H4 (cell line): ENCODE measurements around the gene PAQR4. TPM values are rescaled to one million over a fixed set of nuclear protein-coding genes. Genes with fewer than 3 reads are reported as not detected.
A peak's percentile ranks its signal among the peaks of the same experiment; 100 is the strongest.
"Not testable (repeated sequence)": the region's sequence is repeated elsewhere in the genome, so short reads cannot be mapped to it uniquely, and the experiment has no call there.

Experiments used
- DNase-seq: peaks from one replicate; pipeline ENCODE4 v3.0.0-alpha.2; 2015; ENCODE audit warnings: low spot score
- total RNA-seq: library from RNA; depleted of rRNA; stranded (reverse); fragments of >200 nt; shearing (Covaris generic); gene quantifications from 2 replicates; pipeline ENCODE4 v1.2.3, GENCODE V29; 2014

PAQR4 gene
- total RNA-seq, 1 experiment from 2014 or later = 14.4 TPM

GRCh38 chr16:2943716-2944115 lies 25.4 kb upstream of the PAQR4 start:
- DNase-seq = not testable (repeated sequence)

- no peak for DNase-seq
These were observed 22.5 kb upstream of the PAQR4 start for GRCh38 chr16:2946649-2947048.

- DNase-seq = no peak
These were observed 20.1 kb upstream of the PAQR4 start for GRCh38 chr16:2948807-2949704.

- DNase-seq = no peak
These were observed 19.3 kb upstream of the PAQR4 start for GRCh38 chr16:2949705-2950352.

- DNase-seq = no peak
These were observed 18.8 kb upstream of the PAQR4 start for GRCh38 chr16:2950353-2950724.

- no peak for DNase-seq
These were observed 18.4 kb upstream of the PAQR4 start for GRCh38 chr16:2950773-2951172.

GRCh38 chr16:2952679-2953078 lies 16.5 kb upstream of the PAQR4 start:
- no peak for DNase-seq

GRCh38 chr16:2953706-2954627 lies 15.2 kb upstream of the PAQR4 start:
- DNase-seq = no peak

- no peak for DNase-seq
These were observed 14.3 kb upstream of the PAQR4 start for GRCh38 chr16:2954656-2955381.

- no peak for DNase-seq
These were observed 13.7 kb upstream of the PAQR4 start for GRCh38 chr16:2955438-2955778.

GRCh38 chr16:2955779-2956578 lies 13.2 kb upstream of the PAQR4 start:
- no peak for DNase-seq

- no peak for DNase-seq
These were observed 12.6 kb upstream of the PAQR4 start for GRCh38 chr16:2956579-2956956.

GRCh38 chr16:2959206-2959605 lies 9.9 kb upstream of the PAQR4 start:
- DNase-seq = no peak

- DNase-seq = no peak
These were observed 8.8 kb upstream of the PAQR4 start for GRCh38 chr16:2960183-2961010.

- DNase-seq = no peak
These were observed 6.6 kb upstream of the PAQR4 start for GRCh38 chr16:2962334-2963073.

- DNase-seq = no peak
These were observed 6.0 kb upstream of the PAQR4 start for GRCh38 chr16:2963074-2963722.

GRCh38 chr16:2963723-2964474 lies 5.2 kb upstream of the PAQR4 start, which contains the start of gene KREMEN2:
TSS of gene KREMEN2 (plus strand) at chr16:2964275. CDS start at chr16:2964521, 246 bp downstream.
- peak; percentile 71 for DNase-seq
